Endothelial cell (in vitro differentiated cells): Measurements from ENCODE around the gene FAM83B. TPM values are rescaled to one million over a fixed set of nuclear protein-coding genes. Genes with fewer than 3 reads are reported as not detected.
"Not testable (repeated sequence)": the region's sequence is repeated elsewhere in the genome, so short reads cannot be mapped to it uniquely, and the experiment has no call there.

Experiments
- DNase-seq: peaks from one replicate; pipeline ENCODE4 v3.0.0; 2021; ENCODE audit warnings: low spot score
- H3K27ac Mint-ChIP-seq: one replicate; pipeline ENCODE4 v1.8.0; 2021; ENCODE audit warnings: mixed read lengths, inconsistent platforms; ENCODE audit not compliant: unreplicated experiment
- H3K27me3 Mint-ChIP-seq: one replicate; pipeline ENCODE4 v1.8.0; 2021; ENCODE audit warnings: mild to moderate bottlenecking, moderate library complexity, mixed read lengths, inconsistent platforms; ENCODE audit not compliant: unreplicated experiment
- H3K36me3 Mint-ChIP-seq: one replicate; pipeline ENCODE4 v1.8.0; 2021; ENCODE audit warnings: mild to moderate bottlenecking, low read depth, mixed read lengths, inconsistent platforms; ENCODE audit not compliant: unreplicated experiment
- H3K4me1 Mint-ChIP-seq: one replicate; pipeline ENCODE4 v1.8.0; 2021; ENCODE audit warnings: mild to moderate bottlenecking, mixed read lengths, inconsistent platforms; ENCODE audit not compliant: unreplicated experiment
- H3K4me3 Mint-ChIP-seq: one replicate; pipeline ENCODE4 v1.8.0; 2021; ENCODE audit warnings: mild to moderate bottlenecking, mixed read lengths, inconsistent platforms; ENCODE audit not compliant: unreplicated experiment
- H3K9me3 Mint-ChIP-seq: one replicate; pipeline ENCODE4 v1.8.0; 2021; ENCODE audit warnings: mixed read lengths, inconsistent platforms; ENCODE audit not compliant: unreplicated experiment
- total RNA-seq: library from RNA; stranded (reverse); fragmentation: NEBNext Ultra II Directional; extraction: Animal tissue kit (Norgen Biotek cat#: 25700); gene quantifications from one replicate; pipeline ENCODE4 v1.2.1, GENCODE V29; 2021; ENCODE audit not compliant: unreplicated experiment
- TF ChIP-seq, protein P1 (sequence below): fragments of 200-600 bp; sonication (generic); IDR thresholded peaks from one replicate; pipeline ENCODE4 v1.5.0; 2021; ENCODE audit warnings: antibody characterized with exemption; ENCODE audit not compliant: unreplicated experiment

FAM83B gene
- total RNA-seq, 1 donor from 2014 or later, result 1.1 TPM

DNA sequence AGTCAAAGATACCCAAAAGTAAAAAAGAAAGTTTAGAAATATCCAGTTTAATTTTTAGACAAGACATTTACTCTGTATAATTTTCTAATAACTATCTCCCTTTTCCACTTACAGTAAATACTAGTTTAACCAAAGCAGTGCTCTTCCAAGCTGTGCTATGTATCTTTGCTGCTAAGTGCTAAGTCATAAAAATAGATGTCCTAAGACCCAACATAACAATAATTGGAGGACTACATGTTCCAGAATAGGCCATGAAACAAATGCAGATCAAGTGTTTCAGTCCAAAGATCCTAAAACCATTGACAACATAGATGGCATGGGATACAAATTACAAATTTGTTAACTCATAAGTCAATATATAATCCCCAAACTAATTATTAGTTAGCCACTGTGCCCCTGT lies 111.1 kb downstream of the FAM83B start:
- no peak overlapping the region for H3K4me3 Mint-ChIP-seq
- H3K36me3 Mint-ChIP-seq, result no peaks in the 10 kb centered on the region
- no peak overlapping the region for H3K27ac Mint-ChIP-seq
- no peaks in the 10 kb centered on the region for H3K4me1 Mint-ChIP-seq
- no peaks in the 10 kb centered on the region for H3K27me3 Mint-ChIP-seq
- TF ChIP-seq, protein P1, sequence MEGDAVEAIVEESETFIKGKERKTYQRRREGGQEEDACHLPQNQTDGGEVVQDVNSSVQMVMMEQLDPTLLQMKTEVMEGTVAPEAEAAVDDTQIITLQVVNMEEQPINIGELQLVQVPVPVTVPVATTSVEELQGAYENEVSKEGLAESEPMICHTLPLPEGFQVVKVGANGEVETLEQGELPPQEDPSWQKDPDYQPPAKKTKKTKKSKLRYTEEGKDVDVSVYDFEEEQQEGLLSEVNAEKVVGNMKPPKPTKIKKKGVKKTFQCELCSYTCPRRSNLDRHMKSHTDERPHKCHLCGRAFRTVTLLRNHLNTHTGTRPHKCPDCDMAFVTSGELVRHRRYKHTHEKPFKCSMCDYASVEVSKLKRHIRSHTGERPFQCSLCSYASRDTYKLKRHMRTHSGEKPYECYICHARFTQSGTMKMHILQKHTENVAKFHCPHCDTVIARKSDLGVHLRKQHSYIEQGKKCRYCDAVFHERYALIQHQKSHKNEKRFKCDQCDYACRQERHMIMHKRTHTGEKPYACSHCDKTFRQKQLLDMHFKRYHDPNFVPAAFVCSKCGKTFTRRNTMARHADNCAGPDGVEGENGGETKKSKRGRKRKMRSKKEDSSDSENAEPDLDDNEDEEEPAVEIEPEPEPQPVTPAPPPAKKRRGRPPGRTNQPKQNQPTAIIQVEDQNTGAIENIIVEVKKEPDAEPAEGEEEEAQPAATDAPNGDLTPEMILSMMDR, result no peak
- no peak for DNase-seq
- no peaks in the 10 kb centered on the region for H3K9me3 Mint-ChIP-seq

DNA sequence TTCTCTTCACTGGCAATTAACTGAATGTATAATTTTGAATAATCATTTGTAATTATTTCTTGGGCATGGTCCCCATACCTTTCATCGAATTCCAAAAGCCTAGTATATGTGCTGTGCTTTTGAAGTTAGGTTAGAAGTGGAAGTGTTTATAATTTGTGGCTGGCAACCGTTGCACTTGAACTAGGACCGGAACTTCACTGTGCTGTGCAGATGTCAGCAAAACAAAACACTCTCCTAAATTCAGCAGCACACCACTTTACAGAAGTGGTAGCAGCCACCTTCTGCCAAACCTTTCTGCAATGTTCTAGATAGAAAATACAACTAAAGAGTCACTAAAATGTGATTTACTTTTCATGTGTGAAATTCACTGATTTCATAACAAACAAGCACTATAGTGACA lies 111.9 kb downstream of the FAM83B start:
- DNase-seq, result no peak
- Mint-ChIP-seq H3K27me3 (no peaks in the 10 kb centered on the region), H3K36me3 (no peaks in the 10 kb centered on the region), H3K9me3 (no peaks in the 10 kb centered on the region), H3K4me1 (no peaks in the 10 kb centered on the region), H3K4me3 (no peak overlapping the region), H3K27ac (no peak overlapping the region)
- TF ChIP-seq, protein P1, result no peak

DNA sequence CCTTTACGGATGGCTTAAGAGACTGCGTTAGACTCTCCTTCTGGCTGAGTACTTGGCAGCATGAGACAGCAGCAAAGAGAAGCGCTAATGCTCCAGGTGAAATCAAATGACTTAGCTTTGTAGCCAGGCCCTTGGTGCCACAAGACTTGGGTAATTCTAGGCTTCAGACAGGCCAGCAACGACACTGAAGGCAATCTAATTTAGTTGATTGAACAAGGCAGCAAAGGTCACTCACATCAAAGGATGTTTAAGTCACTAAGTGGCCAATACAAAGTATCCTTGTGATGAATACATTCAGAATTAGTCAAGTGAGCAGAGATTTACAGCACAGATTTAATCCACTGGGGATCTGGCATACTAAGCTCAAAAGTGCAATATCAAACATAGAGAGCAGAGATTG lies 113.2 kb downstream of the FAM83B start:
- Mint-ChIP-seq H3K36me3 (no peaks in the 10 kb centered on the region), H3K27me3 (no peaks in the 10 kb centered on the region), H3K4me3 (no peak overlapping the region), H3K9me3 (no peaks in the 10 kb centered on the region), H3K27ac (no peak overlapping the region), H3K4me1 (no peaks in the 10 kb centered on the region)
- no peak for DNase-seq
- TF ChIP-seq, protein P1, result no peak

DNA sequence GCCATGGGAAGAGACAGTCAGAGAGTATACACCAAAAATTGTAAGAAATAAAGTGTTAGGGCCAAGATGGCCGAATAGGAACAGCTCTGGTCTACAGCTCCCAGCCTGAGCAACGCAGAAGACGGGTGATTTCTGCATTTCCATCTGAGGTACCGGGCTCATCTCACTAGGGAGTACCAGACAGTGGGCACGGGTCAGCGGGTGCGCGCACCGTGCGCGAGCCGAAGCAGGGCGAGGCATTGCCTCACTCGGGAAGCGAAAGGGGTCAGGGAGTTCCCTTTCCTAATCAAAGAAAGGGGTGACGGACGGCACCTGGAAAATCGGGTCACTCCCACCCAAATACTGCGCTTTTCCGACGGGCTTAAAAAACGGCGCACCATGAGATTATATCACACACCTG lies 114.8 kb downstream of the FAM83B start:
- H3K9me3 Mint-ChIP-seq, H3K4me3 Mint-ChIP-seq, H3K36me3 Mint-ChIP-seq: not testable (repeated sequence)

DNA sequence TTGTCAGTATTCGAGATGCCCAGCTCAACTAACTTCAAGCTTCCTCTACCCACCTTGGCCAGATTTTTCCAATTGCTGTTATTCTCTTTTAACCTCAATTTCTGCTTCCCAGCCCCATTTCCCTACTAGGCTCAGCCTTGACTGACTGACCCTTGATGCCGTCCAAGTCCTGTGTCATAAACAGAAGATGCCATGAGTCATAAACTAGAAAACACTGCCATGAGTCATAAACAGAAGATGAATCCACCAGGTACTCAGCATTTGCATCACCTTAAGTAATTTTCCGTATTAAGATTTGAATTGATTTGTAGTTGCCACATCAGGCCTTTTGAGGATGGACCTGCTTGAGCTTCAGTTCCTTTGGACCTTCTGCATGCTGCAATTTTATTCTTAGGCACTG lies 123.8 kb downstream of the FAM83B start:
- no peaks in the 10 kb centered on the region for H3K27me3 Mint-ChIP-seq
- no peaks in the 10 kb centered on the region for H3K4me1 Mint-ChIP-seq
- no peak overlapping the region for H3K27ac Mint-ChIP-seq
- no peaks in the 10 kb centered on the region for H3K9me3 Mint-ChIP-seq
- no peak overlapping the region for H3K4me3 Mint-ChIP-seq
- H3K36me3 Mint-ChIP-seq, result no peaks in the 10 kb centered on the region
- TF ChIP-seq, protein P1, result no peak
- DNase-seq, result no peak

More for the DNA sequence above, 114.8 kb downstream of the FAM83B start:
- H3K4me1 Mint-ChIP-seq, H3K27ac Mint-ChIP-seq, H3K27me3 Mint-ChIP-seq, DNase-seq: not testable (repeated sequence)

DNA sequence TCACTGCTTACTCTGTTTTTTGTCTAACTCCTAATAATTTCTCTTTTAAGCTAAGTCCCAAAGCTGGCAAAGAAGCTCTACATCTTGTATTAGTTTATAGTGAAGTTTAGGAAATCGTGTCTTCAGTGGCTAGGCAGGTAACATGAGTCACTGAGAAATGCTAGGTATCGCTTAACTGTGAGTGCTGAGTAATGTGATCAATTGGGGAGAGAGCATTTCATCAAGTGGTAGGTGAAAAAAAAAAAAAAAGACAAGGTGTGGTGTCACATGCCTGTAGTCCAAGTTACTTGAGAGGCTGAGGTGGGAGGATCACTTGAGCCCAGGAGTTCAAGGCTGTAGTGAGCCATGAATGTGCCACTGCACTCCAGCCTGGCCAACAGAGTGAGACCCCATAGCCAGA lies 125.3 kb downstream of the FAM83B start:
- Mint-ChIP-seq H3K27ac (no peak overlapping the region), H3K4me3 (no peak overlapping the region), H3K27me3 (no peaks in the 10 kb centered on the region), H3K36me3 (no peaks in the 10 kb centered on the region), H3K4me1 (no peaks in the 10 kb centered on the region), H3K9me3 (no peaks in the 10 kb centered on the region)
- no peak for DNase-seq
- TF ChIP-seq, protein P1, result no peak

DNA sequence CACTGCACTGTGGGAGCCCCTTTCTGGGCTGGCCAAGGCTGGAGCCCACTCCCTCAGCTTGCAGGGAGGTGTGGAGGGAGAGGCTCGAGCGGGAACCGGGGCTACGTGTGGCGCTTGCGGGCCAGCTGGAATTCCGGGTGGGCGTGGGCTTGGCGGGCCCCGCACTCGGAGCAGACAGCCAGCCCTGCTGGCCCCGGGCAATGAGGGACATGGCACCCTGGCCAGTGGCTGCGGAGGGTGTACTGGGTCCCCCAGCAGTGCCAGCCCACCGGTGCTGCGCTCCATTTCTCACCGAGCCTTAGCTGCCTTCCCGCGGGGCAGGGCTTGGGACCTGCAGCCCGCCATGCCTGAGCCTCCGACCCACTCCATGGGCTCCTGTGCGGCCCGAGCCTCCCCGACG lies 132.6 kb downstream of the FAM83B start:
- H3K9me3 Mint-ChIP-seq, H3K4me1 Mint-ChIP-seq, H3K36me3 Mint-ChIP-seq, H3K4me3 Mint-ChIP-seq, H3K27ac Mint-ChIP-seq, DNase-seq, H3K27me3 Mint-ChIP-seq: not testable (repeated sequence)
